Hepatocyte (in vitro differentiated cells): ENCODE measurements around the gene RTRAF.

ENCODE experiments used
- CTCF ChIP-seq: fragments of 200-600 bp; sonication (generic); IDR thresholded peaks from 2 replicates; pipeline ENCODE4 v1.5.1; 2016; ENCODE audit warnings: antibody characterized with exemption, mild to moderate bottlenecking; ENCODE audit not compliant: poor library complexity
- EZH2 ChIP-seq: fragments of 200-600 bp; sonication (generic); IDR thresholded peaks from 2 replicates; pipeline ENCODE4 v1.6.1; 2016; ENCODE audit warnings: antibody characterized with exemption, mild to moderate bottlenecking, borderline replicate concordance
- EZH2phosphoT487 ChIP-seq: fragments of 200-600 bp; sonication (generic); IDR thresholded peaks from one replicate; pipeline ENCODE4 v1.6.1; 2018; ENCODE audit warnings: antibody characterized with exemption, mild to moderate bottlenecking, low read depth, moderate library complexity; ENCODE audit not compliant: unreplicated experiment, severe bottlenecking

- no peak for TF ChIP-seq CTCF
- TF ChIP-seq EZH2: no peak
- no peak for TF ChIP-seq EZH2phosphoT487
Measured at GRCh38 chr14:52051871-52052270, 62.5 kb downstream of the RTRAF start.
